HG03060 (cell line): ENCODE results near the gene JUP.

Experiments
- ATAC-seq: cut with Tn5 transposase; IDR thresholded peaks from one replicate; pipeline ENCODE4 v1.9.1; 2021; ENCODE audit warnings: low read depth, moderate number of reproducible peaks; ENCODE audit not compliant: unreplicated experiment

The JUP gene

GRCh38 chr17:41725134-41725533 is 61.4 kb downstream of the JUP start:
- no peak for ATAC-seq

GRCh38 chr17:41724476-41725050 is 61.9 kb downstream of the JUP start:
- no peak for ATAC-seq

GRCh38 chr17:41723801-41724475 is 62.6 kb downstream of the JUP start:
- ATAC-seq, result no peak

GRCh38 chr17:41722231-41722630 is 64.3 kb downstream of the JUP start:
- ATAC-seq, result no peak

GRCh38 chr17:41718287-41718645 is 68.2 kb downstream of the JUP start:
- no peak for ATAC-seq

- ATAC-seq, result no peak
Observed at GRCh38 chr17:41717408-41718286, 68.9 kb downstream of the JUP start.

- no peak for ATAC-seq
Observed at GRCh38 chr17:41711669-41712400, 74.7 kb downstream of the JUP start, which contains the start of gene GAST. Gene GAST, plus strand, starts transcription at chr17:41712331. Its CDS starts 3,106 bp downstream, at chr17:41715437.

GRCh38 chr17:41710472-41711090 is 75.9 kb downstream of the JUP start:
- no peak for ATAC-seq

GRCh38 chr17:41707803-41708669 is 78.5 kb downstream of the JUP start:
- no peak for ATAC-seq

- ATAC-seq, result no peak
Observed at GRCh38 chr17:41705271-41705991, 81.1 kb downstream of the JUP start.
